GM23338 (cell line): ENCODE measurements around the gene RBP4.

Experiments used
- EZH2 ChIP-seq: fragments of 200-600 bp; sonication (generic); IDR thresholded peaks from one replicate; pipeline ENCODE4 v1.8.0; 2017; ENCODE audit warnings: antibody characterized with exemption, mild to moderate bottlenecking, low read depth; ENCODE audit not compliant: unreplicated experiment
- EZH2phosphoT487 ChIP-seq: fragments of 200-600 bp; sonication (generic); IDR thresholded peaks from one replicate; pipeline ENCODE4 v1.8.1; 2018; ENCODE audit warnings: antibody characterized with exemption; ENCODE audit not compliant: unreplicated experiment
- REST ChIP-seq: IDR thresholded peaks from one replicate; pipeline ENCODE4 v1.6.1; 2018; ENCODE audit warnings: antibody characterized with exemption; ENCODE audit not compliant: unreplicated experiment
- ZNF114 ChIP-seq: fragments of 250-450 bp; sonication (Bioruptor Pico); IDR thresholded peaks from 2 replicates; pipeline ENCODE4 v1.5.0; 2020; ENCODE audit warnings: mild to moderate bottlenecking, moderate library complexity
- TF ChIP-seq, protein P1 (sequence below), 2 experiments: fragments of 200-600 bp in 1 of 2; sonication (generic) in 1 of 2; conservative IDR thresholded peaks; 2 replicates each; pipeline versions ENCODE4 v1.5.1 to v1.6.1; 2016 to 2017; ENCODE audit warnings: antibody characterized with exemption in 2 of 2, low read depth in 2 of 2, mild to moderate bottlenecking in 2 of 2, moderate library complexity in 1 of 2

GRCh38 chr10:93573051-93573909, 27.8 kb downstream of the RBP4 start:
- TF ChIP-seq ZNF114 (CRISPR knock-in tag) (no peak), EZH2 (no peak), EZH2phosphoT487 (no peak), REST (no peak)
- TF ChIP-seq, protein P1, sequence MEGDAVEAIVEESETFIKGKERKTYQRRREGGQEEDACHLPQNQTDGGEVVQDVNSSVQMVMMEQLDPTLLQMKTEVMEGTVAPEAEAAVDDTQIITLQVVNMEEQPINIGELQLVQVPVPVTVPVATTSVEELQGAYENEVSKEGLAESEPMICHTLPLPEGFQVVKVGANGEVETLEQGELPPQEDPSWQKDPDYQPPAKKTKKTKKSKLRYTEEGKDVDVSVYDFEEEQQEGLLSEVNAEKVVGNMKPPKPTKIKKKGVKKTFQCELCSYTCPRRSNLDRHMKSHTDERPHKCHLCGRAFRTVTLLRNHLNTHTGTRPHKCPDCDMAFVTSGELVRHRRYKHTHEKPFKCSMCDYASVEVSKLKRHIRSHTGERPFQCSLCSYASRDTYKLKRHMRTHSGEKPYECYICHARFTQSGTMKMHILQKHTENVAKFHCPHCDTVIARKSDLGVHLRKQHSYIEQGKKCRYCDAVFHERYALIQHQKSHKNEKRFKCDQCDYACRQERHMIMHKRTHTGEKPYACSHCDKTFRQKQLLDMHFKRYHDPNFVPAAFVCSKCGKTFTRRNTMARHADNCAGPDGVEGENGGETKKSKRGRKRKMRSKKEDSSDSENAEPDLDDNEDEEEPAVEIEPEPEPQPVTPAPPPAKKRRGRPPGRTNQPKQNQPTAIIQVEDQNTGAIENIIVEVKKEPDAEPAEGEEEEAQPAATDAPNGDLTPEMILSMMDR (conservative IDR thresholded peaks at IDR 0.05; ENCODE audit: low read depth in 2 of 2) = no peak
